OCI-LY7 (cell line): Measurements from ENCODE around the gene SPTLC1. TPM values are rescaled to one million over a fixed set of nuclear protein-coding genes. Genes with fewer than 3 reads are reported as not detected.
"Not testable (repeated sequence)": the region's sequence is repeated elsewhere in the genome, so short reads cannot be mapped to it uniquely, and the experiment has no call there.

Experiments used
- BruUV-seq: library from RNA; stranded (reverse); fragments of 400-500 nt; replicated peaks from 2 replicates; lab custom pipeline; 2021; lab: Mats Ljungman, UMichigan
- CTCF ChIA-PET: fragments of 300-600 bp; sonication (Branson Sonifier 250); formaldehyde crosslinking; loops from one replicate; lab custom pipeline; 2022; ENCODE audit warnings: antibody characterized with exemption; ENCODE audit not compliant: unreplicated experiment; lab: Charles Lee
- POLR2A ChIA-PET: fragments of 300-600 bp; sonication (Branson Sonifier 250); formaldehyde crosslinking; loops from one replicate; lab custom pipeline; 2022; ENCODE audit warnings: antibody characterized with exemption; lab: Charles Lee
- DNase-seq: peaks from one replicate; pipeline ENCODE4 v3.0.0-alpha.2; 2015; ENCODE audit warnings: low spot score
- H2AFZ ChIP-seq: fragments of 200-600 bp; sonication (generic), shearing (Covaris generic); 2 replicates; pipeline ENCODE4 v1.6.1; 2014; ENCODE audit warnings: mild to moderate bottlenecking, antibody characterized with exemption, low read length, moderate library complexity
- H3K27ac ChIP-seq: fragments of 200-600 bp; sonication (generic); 2 replicates; pipeline ENCODE4 v1.5.1; 2014; ENCODE audit warnings: mixed run types, low read depth, mild to moderate bottlenecking, moderate library complexity, low read length, inconsistent platforms; ENCODE audit not compliant: poor library complexity, severe bottlenecking
- H3K36me3 ChIP-seq: fragments of 200-600 bp; sonication (generic); 2 replicates; pipeline ENCODE4 v1.6.1; 2014; ENCODE audit warnings: mild to moderate bottlenecking, antibody characterized with exemption, low read length, moderate library complexity, mixed read lengths; ENCODE audit not compliant: insufficient read depth
- H3K4me1 ChIP-seq: fragments of 200-600 bp; sonication (generic); 2 replicates; pipeline ENCODE4 v1.5.1; 2014; ENCODE audit warnings: mild to moderate bottlenecking, low read length; ENCODE audit not compliant: insufficient read depth, poor library complexity, severe bottlenecking
- H3K4me2 ChIP-seq: fragments of 200-600 bp; sonication (generic); 2 replicates; pipeline ENCODE4 v1.6.1; 2014; ENCODE audit warnings: mild to moderate bottlenecking, low read length
- H3K4me3 ChIP-seq: fragments of 200-600 bp; sonication (generic); 2 replicates; pipeline ENCODE4 v1.5.1; 2014; ENCODE audit warnings: mild to moderate bottlenecking, low read depth, low read length; ENCODE audit not compliant: poor library complexity, severe bottlenecking
- H3K79me2 ChIP-seq: fragments of 200-600 bp; sonication (generic); 2 replicates; pipeline ENCODE4 v1.6.1; 2016; ENCODE audit warnings: low read depth, mild to moderate bottlenecking, low read length, moderate library complexity, mixed read lengths; ENCODE audit not compliant: insufficient read depth
- H3K9me2 ChIP-seq: fragments of 200-600 bp; sonication (generic); 2 replicates; pipeline ENCODE4 v1.6.1; 2016; ENCODE audit warnings: mild to moderate bottlenecking, low read length, mixed read lengths; ENCODE audit not compliant: insufficient read depth
- H3K9me3 ChIP-seq: fragments of 200-600 bp; sonication (generic); 2 replicates; pipeline ENCODE4 v1.6.1; 2014; ENCODE audit warnings: mild to moderate bottlenecking, mixed run types, low read length, mixed read lengths
- H4K20me1 ChIP-seq: fragments of 200-600 bp; sonication (generic); 2 replicates; pipeline ENCODE4 v1.6.1; 2014; ENCODE audit warnings: mild to moderate bottlenecking, antibody characterized with exemption, low read length, moderate library complexity, mixed read lengths; ENCODE audit not compliant: insufficient read depth
- EZH2phosphoT487 ChIP-seq: fragments of 200-600 bp; sonication (generic); IDR thresholded peaks from 2 replicates; pipeline ENCODE4 v1.6.1; 2018; ENCODE audit warnings: low read depth, borderline replicate concordance, mild to moderate bottlenecking, mixed run types, antibody characterized with exemption, low read length, moderate library complexity, mixed read lengths
- intact Hi-C: fragments of 100-400 bp; cut with micrococcal nuclease; formaldehyde crosslinking; loops from one replicate; pipeline ENCODE4 v1.10.0; 2022; ENCODE audit not compliant: unreplicated experiment
- total RNA-seq, 2 experiments: library from RNA; depleted of rRNA in 1 of 2; stranded (reverse); fragments of >200 nt in 1 of 2; shearing (Covaris generic) in 1 of 2; gene quantifications; 2 replicates each; pipeline ENCODE4 v1.2.3, GENCODE V29; 2014 to 2022
- TF ChIP-seq, protein P1 (sequence below): fragments of 200-600 bp; sonication (generic); conservative IDR thresholded peaks from 2 replicates; pipeline ENCODE4 v1.5.1; 2014; ENCODE audit warnings: mild to moderate bottlenecking, antibody characterized with exemption, low read length, moderate library complexity, mixed read lengths

SPTLC1 gene
- total RNA-seq, 2 experiments from 2014 or later: 42.2 to 48.7 TPM

DNA sequence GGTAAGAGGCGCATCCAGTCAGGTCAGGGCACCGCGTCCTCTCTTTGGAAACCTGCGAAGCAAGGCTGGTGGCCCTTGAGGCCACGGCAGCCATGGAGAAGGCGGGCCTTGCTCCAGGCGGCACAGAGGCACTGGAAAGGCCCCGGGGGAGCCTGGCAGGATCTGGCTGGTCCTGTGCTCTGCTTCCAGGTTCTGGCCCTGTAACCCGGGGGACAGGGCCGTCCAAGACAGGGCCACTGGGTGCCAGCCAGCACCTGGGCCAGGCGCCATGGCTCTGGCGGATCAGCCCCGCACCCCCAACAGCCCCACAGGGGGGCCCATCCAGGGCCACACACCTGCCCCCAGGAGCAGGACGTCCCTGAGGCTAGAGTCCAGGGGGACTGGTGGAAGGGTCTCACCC lies 11.6 kb downstream of the SPTLC1 start:
- H3K79me2 ChIP-seq, H3K4me3 ChIP-seq, H3K9me3 ChIP-seq, H3K9me2 ChIP-seq, DNase-seq, H2AFZ ChIP-seq, H3K4me2 ChIP-seq, H3K4me1 ChIP-seq, intact Hi-C loops, CTCF ChIA-PET, POLR2A ChIA-PET, H4K20me1 ChIP-seq, H3K27ac ChIP-seq, BruUV-seq: not testable (repeated sequence)
- H3K36me3 ChIP-seq: peaks cover 25% of the 10 kb centered on the region

DNA sequence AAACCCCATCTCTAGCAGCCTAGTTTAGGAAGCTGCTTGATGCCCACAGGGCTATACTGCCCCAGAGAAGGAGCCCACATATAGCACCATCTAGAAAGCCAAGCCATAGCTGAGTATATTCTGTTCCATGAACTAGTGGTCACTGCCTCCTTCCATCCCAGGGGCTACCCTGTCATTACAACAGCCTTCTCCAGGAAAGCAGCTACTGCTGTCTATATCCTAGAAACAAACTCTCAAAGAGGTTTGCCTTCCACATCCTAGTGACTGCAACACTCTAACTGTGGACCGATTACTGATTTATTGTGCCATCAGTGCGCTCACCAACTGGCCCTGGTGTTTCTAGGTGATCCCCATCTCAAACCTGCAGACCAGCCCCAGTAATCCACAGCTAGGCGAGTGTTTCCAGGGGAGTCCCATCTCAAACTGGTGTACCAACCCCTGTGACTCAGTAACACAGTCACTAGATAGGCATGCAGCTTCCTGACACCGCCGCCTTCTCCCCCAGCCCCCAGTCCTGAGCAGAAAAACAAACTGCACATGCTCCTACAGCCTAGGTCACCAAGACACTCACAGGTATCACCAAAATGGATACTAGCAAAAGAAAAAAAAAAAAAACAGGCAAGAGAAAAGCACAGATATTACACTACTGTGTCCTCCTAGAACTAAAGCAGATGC lies 14.8 kb downstream of the SPTLC1 start:
- no TSS peak for BruUV-seq
- H3K4me2 ChIP-seq: no peak overlapping the region
- no peak for DNase-seq
- ChIA-PET POLR2A (no interaction called here), CTCF (no interaction called here)
- H3K9me3 ChIP-seq: no peaks in the 10 kb centered on the region
- H3K27ac ChIP-seq: no peak overlapping the region
- no peak overlapping the region for H2AFZ ChIP-seq
- TF ChIP-seq, protein P1, sequence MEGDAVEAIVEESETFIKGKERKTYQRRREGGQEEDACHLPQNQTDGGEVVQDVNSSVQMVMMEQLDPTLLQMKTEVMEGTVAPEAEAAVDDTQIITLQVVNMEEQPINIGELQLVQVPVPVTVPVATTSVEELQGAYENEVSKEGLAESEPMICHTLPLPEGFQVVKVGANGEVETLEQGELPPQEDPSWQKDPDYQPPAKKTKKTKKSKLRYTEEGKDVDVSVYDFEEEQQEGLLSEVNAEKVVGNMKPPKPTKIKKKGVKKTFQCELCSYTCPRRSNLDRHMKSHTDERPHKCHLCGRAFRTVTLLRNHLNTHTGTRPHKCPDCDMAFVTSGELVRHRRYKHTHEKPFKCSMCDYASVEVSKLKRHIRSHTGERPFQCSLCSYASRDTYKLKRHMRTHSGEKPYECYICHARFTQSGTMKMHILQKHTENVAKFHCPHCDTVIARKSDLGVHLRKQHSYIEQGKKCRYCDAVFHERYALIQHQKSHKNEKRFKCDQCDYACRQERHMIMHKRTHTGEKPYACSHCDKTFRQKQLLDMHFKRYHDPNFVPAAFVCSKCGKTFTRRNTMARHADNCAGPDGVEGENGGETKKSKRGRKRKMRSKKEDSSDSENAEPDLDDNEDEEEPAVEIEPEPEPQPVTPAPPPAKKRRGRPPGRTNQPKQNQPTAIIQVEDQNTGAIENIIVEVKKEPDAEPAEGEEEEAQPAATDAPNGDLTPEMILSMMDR: no peak
- TF ChIP-seq EZH2phosphoT487: no peak
- H3K4me3 ChIP-seq: no peak overlapping the region
- peaks cover 26% of the 10 kb centered on the region for H3K36me3 ChIP-seq
- H3K79me2 ChIP-seq: no peaks in the 10 kb centered on the region
- no peaks in the 10 kb centered on the region for H4K20me1 ChIP-seq
- no peaks in the 10 kb centered on the region for H3K9me2 ChIP-seq
- intact Hi-C loops: no loop called here
- no peaks in the 10 kb centered on the region for H3K4me1 ChIP-seq

- DNase-seq: no peak
- Histone ChIP-seq H3K27ac (no peak overlapping the region), H4K20me1 (no peaks in the 10 kb centered on the region), H3K9me2 (no peaks in the 10 kb centered on the region), H3K79me2 (no peaks in the 10 kb centered on the region), H3K9me3 (no peaks in the 10 kb centered on the region), H3K4me2 (no peak overlapping the region), H2AFZ (no peak overlapping the region), H3K36me3 (peaks cover 37% of the 10 kb centered on the region), H3K4me3 (no peak overlapping the region), H3K4me1 (no peaks in the 10 kb centered on the region)
- no peak for TF ChIP-seq EZH2phosphoT487
- TF ChIP-seq, protein P1: no peak
- BruUV-seq: no TSS peak
- CTCF ChIA-PET: no interaction called here
- intact Hi-C loops: no loop called here
- POLR2A ChIA-PET: no interaction called here
Observed at GRCh38 chr9:92098638-92099037, 16.6 kb downstream of the SPTLC1 start.
